ENCODE data around the gene AADAC.

GRCh38 chr3:151792411-151792810, 21.5 kb upstream of the AADAC start:
- no peak for TF ChIP-seq CTCF (IDR thresholded peaks at IDR 0.05; ENCODE audit: insufficient read depth, low read depth, low read length)
- no peak for TF ChIP-seq EZH2 (IDR thresholded peaks at IDR 0.05; ENCODE audit: insufficient read depth, low read length)
